ENCODE measurements around the gene IQGAP1.

DNA sequence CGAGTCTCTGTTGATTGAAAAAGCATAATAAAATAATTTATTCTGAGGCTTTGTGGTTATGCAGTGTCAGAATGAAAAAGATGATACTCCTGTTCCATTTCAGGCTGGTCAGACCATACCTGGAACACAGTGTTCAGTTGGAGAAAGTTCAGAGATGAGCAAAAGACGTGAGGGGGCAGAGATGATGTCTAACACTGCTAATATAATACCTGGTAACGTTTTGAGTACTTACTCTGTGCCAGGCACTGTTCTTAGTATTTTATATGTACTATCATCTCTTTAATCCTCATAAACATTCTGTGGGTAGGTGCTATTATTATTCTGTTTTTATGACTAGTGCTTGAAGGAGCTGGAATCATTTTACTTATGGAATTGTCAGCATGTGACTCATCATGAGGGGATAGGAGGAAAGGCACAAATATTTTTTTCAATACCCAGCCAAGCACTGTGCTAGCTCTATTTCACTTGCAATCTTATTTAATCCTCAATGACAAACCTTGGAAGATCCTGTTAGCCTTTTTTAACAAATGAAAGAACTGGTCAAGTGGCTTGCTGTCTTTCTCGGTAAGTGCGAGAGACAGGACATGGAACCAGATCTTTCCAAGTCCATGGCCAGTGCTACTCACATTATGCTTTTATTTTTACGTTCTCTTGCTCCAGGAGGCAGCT is 31.8 kb downstream of the IQGAP1 start:
- TF ChIP-seq EZH2 (conservative IDR thresholded peaks at IDR 0.05; ENCODE audit: low read depth, low read length) (no peak), GABPB1 (CRISPR knock-in tag; IDR thresholded peaks at IDR 0.05) (no peak)
- TF ChIP-seq, protein P1, sequence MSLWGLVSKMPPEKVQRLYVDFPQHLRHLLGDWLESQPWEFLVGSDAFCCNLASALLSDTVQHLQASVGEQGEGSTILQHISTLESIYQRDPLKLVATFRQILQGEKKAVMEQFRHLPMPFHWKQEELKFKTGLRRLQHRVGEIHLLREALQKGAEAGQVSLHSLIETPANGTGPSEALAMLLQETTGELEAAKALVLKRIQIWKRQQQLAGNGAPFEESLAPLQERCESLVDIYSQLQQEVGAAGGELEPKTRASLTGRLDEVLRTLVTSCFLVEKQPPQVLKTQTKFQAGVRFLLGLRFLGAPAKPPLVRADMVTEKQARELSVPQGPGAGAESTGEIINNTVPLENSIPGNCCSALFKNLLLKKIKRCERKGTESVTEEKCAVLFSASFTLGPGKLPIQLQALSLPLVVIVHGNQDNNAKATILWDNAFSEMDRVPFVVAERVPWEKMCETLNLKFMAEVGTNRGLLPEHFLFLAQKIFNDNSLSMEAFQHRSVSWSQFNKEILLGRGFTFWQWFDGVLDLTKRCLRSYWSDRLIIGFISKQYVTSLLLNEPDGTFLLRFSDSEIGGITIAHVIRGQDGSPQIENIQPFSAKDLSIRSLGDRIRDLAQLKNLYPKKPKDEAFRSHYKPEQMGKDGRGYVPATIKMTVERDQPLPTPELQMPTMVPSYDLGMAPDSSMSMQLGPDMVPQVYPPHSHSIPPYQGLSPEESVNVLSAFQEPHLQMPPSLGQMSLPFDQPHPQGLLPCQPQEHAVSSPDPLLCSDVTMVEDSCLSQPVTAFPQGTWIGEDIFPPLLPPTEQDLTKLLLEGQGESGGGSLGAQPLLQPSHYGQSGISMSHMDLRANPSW (CRISPR knock-in tag; IDR thresholded peaks at IDR 0.05; ENCODE audit: borderline replicate concordance): no peak
- TF ChIP-seq, protein P2, sequence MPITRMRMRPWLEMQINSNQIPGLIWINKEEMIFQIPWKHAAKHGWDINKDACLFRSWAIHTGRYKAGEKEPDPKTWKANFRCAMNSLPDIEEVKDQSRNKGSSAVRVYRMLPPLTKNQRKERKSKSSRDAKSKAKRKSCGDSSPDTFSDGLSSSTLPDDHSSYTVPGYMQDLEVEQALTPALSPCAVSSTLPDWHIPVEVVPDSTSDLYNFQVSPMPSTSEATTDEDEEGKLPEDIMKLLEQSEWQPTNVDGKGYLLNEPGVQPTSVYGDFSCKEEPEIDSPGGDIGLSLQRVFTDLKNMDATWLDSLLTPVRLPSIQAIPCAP (CRISPR knock-in tag; IDR thresholded peaks at IDR 0.05; ENCODE audit: low read depth): no peak

All from HepG2 (cell line).